Prostate gland (tissue), 2 donors: ENCODE data around the gene KCNK2.

Experiments
- CTCF ChIP-seq, 4 experiments: fragments of 200-600 bp in 2 of 4; fragments of 450-650 bp in 2 of 4; sonication (generic) in 2 of 4; IDR thresholded peaks; 1 replicate in 3 of 4; 2 replicates in 1 of 4; pipeline ENCODE4 v1.5.1; 2016 to 2019; ENCODE audit warnings: antibody characterized with exemption in 4 of 4, mild to moderate bottlenecking in 2 of 4, moderate library complexity in 2 of 4
- POLR2A ChIP-seq: fragments of 450-650 bp; IDR thresholded peaks from one replicate; pipeline ENCODE4 v1.6.1; 2016; ENCODE audit warnings: antibody characterized with exemption, mild to moderate bottlenecking
- POLR2AphosphoS5 ChIP-seq: sonication (generic); formaldehyde crosslinking; IDR thresholded peaks from one replicate; pipeline ENCODE4 v1.6.1; 2017; ENCODE audit warnings: antibody characterized with exemption

GRCh38 chr1:215285013-215285800, 202.7 kb downstream of the KCNK2 start:
- no peak for TF ChIP-seq CTCF (IDR thresholded peaks at IDR 0.05)
- no peak for TF ChIP-seq POLR2AphosphoS5
- no peak for TF ChIP-seq POLR2A
